Superior temporal gyrus (tissue), 1 donor: ENCODE results near the gene GFI1B.
"Not testable (repeated sequence)": the region's sequence is repeated elsewhere in the genome, so short reads cannot be mapped to it uniquely, and the experiment has no call there.

ENCODE experiments used
- DNase-seq: peaks from one replicate; pipeline ENCODE4 v3.0.0-alpha.2; 2016; ENCODE audit errors: extremely low spot score

Gene GFI1B

GRCh38 chr9:132991351-132992300 is 13.1 kb downstream of the GFI1B start:
- no peak for DNase-seq

- DNase-seq, result no peak
These were observed 15.0 kb downstream of the GFI1B start for GRCh38 chr9:132993511-132993939.

GRCh38 chr9:132994410-132995120 is 16.1 kb downstream of the GFI1B start:
- no peak for DNase-seq

GRCh38 chr9:132995121-132995420 is 16.6 kb downstream of the GFI1B start:
- no peak for DNase-seq

- DNase-seq, result no peak
These were observed 17.4 kb downstream of the GFI1B start for GRCh38 chr9:132995879-132996278.

- DNase-seq, result no peak
These were observed 18.0 kb downstream of the GFI1B start for GRCh38 chr9:132996526-132996925.

GRCh38 chr9:132997591-132997990 is 19.1 kb downstream of the GFI1B start:
- no peak for DNase-seq

GRCh38 chr9:132998221-132998620 is 19.7 kb downstream of the GFI1B start:
- DNase-seq, result not testable (repeated sequence)

GRCh38 chr9:132998831-132999635 is 20.5 kb downstream of the GFI1B start:
- no peak for DNase-seq

- no peak for DNase-seq
These were observed 23.9 kb downstream of the GFI1B start for GRCh38 chr9:133002147-133003070.

GRCh38 chr9:133003071-133003461 is 24.6 kb downstream of the GFI1B start:
- no peak for DNase-seq

GRCh38 chr9:133003671-133004090 is 25.2 kb downstream of the GFI1B start:
- no peak for DNase-seq

- no peak for DNase-seq
These were observed 25.9 kb downstream of the GFI1B start for GRCh38 chr9:133004091-133004998.

- DNase-seq, result no peak
These were observed 26.7 kb downstream of the GFI1B start for GRCh38 chr9:133004999-133005760.

- DNase-seq, result no peak
These were observed 27.5 kb downstream of the GFI1B start for GRCh38 chr9:133005957-133006356.

- no peak for DNase-seq
These were observed 28.3 kb downstream of the GFI1B start for GRCh38 chr9:133006731-133007352.

GRCh38 chr9:133008406-133008805 is 29.9 kb downstream of the GFI1B start:
- DNase-seq, result no peak

GRCh38 chr9:133008824-133009223 is 30.3 kb downstream of the GFI1B start:
- no peak for DNase-seq
